ENCODE data around the gene MTG2.

DNA sequence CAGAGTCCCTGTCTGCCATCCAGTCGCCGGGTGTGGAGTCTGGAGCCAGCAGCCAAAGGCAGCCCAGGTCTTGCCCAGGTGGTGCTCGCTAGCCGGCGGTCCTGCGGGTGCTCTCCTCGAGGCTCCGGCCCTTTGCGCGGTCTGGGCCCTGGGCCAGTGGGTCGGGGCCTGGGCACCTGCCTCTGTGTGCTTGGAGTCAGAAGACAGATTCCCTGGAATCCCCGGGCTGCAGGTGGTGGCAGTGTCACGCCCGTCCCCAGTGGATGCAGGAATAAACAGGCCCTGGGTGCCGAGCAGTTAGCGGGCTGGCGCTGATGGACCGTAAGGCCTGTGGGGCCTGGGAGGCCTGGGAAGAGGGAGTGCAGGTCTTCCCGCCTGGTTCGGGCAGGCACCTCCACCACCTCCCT is 33.9 kb upstream of the MTG2 start:
- TF ChIP-seq, protein P1, sequence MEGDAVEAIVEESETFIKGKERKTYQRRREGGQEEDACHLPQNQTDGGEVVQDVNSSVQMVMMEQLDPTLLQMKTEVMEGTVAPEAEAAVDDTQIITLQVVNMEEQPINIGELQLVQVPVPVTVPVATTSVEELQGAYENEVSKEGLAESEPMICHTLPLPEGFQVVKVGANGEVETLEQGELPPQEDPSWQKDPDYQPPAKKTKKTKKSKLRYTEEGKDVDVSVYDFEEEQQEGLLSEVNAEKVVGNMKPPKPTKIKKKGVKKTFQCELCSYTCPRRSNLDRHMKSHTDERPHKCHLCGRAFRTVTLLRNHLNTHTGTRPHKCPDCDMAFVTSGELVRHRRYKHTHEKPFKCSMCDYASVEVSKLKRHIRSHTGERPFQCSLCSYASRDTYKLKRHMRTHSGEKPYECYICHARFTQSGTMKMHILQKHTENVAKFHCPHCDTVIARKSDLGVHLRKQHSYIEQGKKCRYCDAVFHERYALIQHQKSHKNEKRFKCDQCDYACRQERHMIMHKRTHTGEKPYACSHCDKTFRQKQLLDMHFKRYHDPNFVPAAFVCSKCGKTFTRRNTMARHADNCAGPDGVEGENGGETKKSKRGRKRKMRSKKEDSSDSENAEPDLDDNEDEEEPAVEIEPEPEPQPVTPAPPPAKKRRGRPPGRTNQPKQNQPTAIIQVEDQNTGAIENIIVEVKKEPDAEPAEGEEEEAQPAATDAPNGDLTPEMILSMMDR (IDR thresholded peaks at IDR 0.05; ENCODE audit: low read depth, low read length, missing input control), result no peak
- TF ChIP-seq EGR1 (IDR thresholded peaks at IDR 0.05; ENCODE audit: low read depth in 2 of 2), result no peak

All from liver (tissue), 3 donors.